ENCODE results near the gene OBSCN.

GRCh38 chr1:228207381-228207810 is 448 bp upstream of the OBSCN start:
- TF ChIP-seq CTCF (IDR thresholded peaks at IDR 0.05) (no peak), ZFX (IDR thresholded peaks at IDR 0.05; ENCODE audit: borderline replicate concordance) (no peak)

All from 22Rv1 (cell line).